ENCODE results near the gene OLFM4.
A peak's percentile ranks its signal among the peaks of the same experiment; 100 is the strongest.

The OLFM4 gene

DNA sequence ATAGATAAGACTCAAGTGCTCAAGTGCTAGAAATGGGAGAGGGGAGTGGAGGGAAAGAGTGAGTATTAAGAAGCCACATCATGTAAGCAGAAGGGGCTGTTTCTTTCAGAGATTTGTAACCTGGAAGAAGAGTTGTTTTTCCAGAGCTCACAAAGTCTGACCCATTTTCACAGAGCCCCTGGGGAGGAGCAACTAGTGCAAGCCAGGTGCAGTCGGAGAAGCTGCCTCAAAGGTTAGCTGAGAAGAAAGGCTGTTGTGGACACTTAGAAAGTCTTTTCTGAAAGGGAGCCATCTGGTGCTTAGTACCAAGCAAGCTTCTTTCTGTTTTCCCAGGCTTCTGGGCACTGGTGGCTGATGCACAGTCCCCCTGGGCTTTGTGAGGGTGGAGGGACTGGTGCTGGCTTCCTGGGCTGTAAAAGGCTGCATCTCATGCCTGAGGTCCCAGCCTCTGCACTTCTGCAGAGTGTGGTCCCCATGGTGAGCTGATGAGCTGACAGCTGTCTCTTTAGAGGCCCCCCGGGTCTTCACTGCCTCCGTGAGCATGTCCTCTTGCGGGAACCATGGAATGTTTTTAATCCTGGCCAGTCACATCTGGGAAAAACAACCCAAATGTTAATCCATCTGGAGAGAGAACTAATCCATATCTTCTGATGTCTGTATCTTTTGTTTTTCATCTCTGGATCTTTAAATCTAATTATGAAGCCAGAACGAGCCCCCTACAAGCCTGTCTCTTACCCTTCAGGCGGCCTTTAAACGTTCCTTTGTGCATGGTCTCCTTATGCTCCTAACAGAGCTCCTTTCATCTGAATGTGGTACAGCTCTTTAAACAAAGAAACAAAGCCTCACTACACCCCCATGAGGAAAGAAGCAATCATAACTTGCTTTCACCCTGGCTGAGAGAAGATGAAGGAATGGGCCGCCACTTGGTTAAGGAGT, 40.2 kb downstream of the OLFM4 start:
- DNase-seq (ENCODE audit: low spot score), result peak; percentile 3

DNA sequence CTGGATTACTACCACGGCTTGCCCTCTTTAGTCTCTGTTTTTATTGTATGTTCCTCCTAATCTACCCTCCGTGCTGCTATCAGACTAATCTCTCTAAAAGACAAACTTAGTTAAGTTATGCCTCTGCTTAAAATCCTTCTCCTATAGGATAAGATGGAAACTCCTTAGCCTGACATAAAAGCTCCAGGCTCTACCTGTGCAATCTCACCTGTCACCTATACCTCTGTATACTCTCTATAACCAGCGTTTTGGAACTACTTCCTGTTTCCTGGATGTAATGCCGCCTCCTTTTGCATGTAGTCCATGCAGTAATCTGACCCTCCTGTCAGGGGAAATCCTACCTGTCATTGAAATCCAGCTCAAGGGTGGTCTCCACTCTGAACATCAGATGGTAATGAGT, 41.2 kb downstream of the OLFM4 start:
- no peak for DNase-seq (ENCODE audit: low spot score)

DNA sequence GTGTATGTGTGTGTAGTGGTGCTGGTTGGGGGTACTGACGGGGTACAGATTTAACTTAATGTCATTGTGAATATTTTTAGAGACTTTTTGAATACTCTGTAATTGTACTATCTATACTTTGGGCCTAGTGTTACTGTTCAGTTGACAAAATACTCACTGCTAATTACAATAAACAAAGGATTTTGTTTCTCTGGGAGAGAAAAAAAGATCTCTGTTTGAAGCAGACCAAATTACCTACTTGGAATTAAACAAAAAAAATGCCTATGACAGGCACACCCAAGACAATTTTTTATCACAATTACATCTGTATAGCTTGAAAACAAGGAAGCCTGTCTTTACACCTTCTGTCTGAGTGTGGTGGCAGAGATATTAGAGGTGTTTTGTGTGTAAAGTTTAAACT, 45.1 kb downstream of the OLFM4 start:
- DNase-seq (ENCODE audit: low spot score), result no peak

DNA sequence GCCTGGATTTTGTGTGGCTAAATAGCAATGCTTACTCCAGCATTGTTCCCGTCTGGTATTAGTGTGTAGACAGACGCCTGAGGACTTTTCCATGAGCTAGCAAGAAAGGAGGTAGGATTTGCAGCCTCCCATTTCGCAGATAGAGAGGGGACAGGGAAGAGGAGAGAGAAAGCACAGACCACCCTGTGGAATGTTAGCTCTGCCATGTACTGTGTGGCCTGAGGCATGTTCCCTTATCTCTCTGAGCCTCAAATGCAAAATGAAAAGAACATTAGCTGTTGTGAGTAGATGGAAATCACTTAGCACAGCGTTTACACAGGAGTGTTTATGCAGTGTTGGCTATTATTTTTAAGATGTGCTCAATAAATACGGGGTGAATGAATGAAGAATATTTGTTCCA, 45.5 kb downstream of the OLFM4 start:
- DNase-seq (ENCODE audit: low spot score), result no peak

DNA sequence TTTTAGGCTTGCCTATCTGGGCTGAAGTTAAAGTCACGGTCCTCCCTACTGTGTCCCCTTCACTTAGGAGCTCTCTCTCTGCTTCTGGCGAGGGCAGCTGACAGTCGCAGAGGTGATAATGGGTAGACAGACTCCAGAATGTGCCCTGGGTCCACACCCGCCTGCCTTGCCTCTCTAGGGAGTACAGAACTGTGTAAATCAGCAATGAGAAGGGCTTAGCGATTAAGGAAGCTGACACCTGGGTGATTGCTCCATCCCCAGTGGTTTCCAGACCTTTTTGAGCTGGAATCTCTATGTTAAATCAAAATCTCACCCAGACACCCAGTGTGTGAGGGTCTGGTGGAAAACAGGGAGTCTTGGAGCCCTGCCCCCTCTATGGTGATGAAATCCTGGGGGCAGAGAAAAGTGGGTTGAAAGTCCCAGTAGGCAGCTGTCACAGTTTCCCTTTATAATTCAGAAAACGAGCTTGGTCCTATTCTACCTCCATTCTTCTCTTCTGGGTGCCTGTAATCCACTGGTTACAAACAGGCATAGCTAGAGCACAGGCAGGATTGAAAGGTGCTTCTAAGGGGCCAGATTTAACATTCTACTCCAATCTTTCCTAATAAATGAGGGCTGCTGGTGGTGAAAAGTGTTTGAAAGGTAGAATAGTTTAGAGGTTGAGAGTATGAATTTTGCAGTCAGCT, 46.9 kb downstream of the OLFM4 start:
- DNase-seq (ENCODE audit: low spot score), result no peak

DNA sequence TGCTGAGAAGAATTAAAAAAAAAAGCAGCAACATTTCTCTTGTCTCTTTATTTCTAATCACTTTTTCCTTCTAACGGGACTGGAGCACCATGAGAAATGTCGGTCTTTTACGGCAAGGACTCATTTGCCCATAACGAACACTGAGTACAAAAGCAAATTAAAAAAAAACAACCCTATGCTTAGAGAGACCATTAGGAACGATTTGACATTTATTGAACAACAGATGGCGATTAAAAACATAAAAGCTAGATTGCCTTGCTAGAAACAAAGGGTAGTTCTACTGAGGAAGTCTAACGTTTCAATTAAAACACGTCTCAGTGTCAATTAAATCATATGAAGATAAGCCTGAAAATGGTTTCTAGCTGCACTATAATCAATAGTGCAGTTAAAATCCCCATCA, 51.1 kb downstream of the OLFM4 start:
- DNase-seq (ENCODE audit: low spot score), result no peak

DNA sequence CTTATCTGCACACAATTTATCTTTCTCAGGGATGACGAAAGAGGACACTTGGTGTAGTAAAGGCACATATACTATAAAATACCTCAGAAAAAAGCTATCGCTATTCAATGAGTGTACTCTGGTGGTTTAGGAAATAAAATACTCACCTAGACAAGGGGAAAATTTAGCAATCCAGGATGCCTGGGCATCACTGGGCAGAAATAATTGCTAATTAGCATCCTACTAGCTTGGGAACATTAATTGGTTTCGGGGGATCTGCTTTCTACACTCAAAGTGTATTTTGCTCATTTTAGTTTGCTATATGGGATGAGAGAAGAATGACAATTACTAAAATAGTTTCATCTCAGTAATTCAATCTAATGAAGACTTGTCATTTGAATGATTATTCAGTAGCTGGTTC, 60.3 kb downstream of the OLFM4 start:
- no peak for DNase-seq (ENCODE audit: low spot score)

DNA sequence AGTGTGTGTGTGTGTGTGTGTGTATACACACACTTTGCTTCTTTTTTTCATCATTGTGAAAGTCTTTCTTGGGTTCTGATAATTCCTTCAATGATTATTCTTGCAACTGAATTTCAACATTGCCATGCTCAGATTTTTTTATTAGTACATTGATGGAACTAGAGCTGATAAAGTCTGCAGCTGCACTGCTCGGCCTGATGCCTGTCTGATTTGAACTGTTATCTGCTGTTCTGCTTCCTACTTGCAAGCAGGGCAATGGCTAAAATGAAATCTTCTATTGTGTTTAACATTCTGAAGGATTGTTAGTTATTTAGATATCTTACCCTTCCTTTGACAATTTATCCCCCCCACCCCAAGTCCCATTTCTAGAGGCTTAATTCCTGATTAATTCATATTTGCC, 61.3 kb downstream of the OLFM4 start:
- DNase-seq (ENCODE audit: low spot score), result no peak

DNA sequence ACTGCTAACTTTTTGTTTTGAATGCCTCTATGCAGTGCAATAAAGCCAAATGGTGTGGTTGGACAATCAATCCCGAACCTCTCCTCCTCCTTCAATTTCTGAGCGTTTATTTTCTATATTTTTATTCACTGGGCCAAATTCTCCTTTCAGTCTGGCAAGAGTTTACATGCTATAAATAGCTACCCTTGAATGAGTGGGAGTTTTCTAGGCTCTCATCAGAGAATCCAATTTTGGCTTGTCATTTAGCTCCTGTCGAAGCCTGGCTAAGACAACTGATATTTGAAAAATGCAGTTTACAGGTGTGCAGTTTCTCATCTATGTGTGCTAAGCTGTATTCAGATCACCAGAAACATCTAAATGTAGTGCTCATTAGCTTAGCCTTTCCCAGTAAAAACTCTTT, 61.8 kb downstream of the OLFM4 start:
- no peak for DNase-seq (ENCODE audit: low spot score)

DNA sequence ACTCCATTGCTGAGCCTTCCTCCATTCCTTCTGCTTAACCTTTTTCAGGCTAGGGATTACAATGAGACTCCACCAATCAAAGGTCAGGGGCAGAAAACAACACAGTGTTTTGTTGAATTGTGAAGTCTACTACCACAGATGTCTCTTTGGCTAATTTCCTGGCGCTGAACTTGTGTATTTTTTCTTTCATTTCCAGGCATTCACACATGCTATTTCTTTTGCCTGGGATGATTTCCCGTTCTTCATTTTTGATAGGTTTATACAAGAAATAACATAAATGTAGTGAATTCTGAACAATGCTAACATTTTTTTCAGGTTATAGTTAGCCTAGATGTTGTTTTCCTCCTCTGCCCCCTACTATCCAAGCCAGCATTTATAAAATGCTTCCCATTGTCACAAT, 64.3 kb downstream of the OLFM4 start:
- no peak for DNase-seq (ENCODE audit: low spot score)

DNA sequence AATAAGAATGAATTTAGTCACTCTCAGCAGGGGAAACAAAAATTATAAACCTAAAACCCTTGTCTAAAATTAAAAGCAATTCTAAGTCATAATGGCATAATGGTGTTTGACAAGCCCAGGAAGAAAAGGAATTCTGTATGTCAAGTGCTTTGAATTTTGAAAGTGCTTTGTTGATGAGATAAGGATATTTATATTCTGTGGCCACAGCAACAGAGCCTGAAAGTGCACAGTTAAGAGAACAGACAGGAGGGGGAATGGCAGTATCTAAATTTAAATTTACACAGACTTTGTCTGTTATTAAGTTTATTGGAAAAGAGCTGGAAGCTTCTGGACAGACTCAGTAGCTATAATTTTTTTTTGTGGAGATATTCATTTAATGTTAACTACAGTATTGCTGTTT, 69.8 kb downstream of the OLFM4 start:
- no peak for DNase-seq (ENCODE audit: low spot score)

DNA sequence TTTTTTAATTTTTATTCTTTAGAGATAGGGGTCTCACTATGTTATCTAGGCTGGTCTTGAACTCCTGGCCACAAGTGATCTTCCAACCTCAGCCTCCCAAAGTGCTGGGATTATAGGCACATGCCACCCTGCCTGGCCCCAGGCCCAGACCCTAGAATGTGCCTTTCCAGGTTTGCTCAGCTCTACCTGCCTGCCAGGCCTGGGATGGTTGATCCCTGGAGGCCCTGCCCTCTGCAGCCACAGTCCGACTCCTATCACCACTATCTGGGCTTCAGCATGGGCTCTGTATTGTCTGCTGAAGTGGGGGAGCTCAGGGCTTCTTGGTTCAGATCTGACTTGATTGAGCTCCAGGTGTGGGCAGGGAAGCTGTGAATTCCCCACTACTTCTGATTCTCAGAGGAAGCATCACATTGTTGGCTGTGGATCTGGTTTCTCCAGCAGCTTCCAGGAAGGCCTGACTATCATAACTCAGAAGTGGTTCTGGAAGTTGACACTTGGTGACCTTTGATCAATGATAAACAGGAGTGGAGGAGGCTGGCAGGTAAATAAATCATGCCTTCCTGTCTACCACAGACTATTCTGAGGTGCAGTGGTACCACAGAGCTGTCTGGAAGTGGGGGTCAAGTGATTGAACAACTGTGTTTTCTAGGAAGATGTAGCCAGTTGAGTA, 71.9 kb downstream of the OLFM4 start:
- no peak for DNase-seq (ENCODE audit: low spot score)

All from NAMALWA (cell line).